Dendritic cell treated with granulocyte-macrophage colony-stimulating factor and Interleukin-4, amounts not matched to agents 40 ng/mL and 50 ng/mL, for 4 days (primary cell): ENCODE data around the gene MBNL3.

Experiments used
- H3K27ac Mint-ChIP-seq: one replicate; pipeline ENCODE4 v1.8.0; 2022; ENCODE audit warnings: mild to moderate bottlenecking, mixed read lengths
- H3K27me3 Mint-ChIP-seq: one replicate; pipeline ENCODE4 v1.8.0; 2022; ENCODE audit warnings: mild to moderate bottlenecking, mixed read lengths
- H3K36me3 Mint-ChIP-seq: one replicate; pipeline ENCODE4 v1.8.0; 2022; ENCODE audit warnings: low read depth, mixed read lengths
- H3K4me1 Mint-ChIP-seq: one replicate; pipeline ENCODE4 v1.8.0; 2022; ENCODE audit warnings: low read depth, mixed read lengths
- H3K4me3 Mint-ChIP-seq: one replicate; pipeline ENCODE4 v1.8.0; 2022; ENCODE audit warnings: mild to moderate bottlenecking, moderate library complexity, mixed read lengths
- H3K9me3 Mint-ChIP-seq: one replicate; pipeline ENCODE4 v1.8.0; 2022; ENCODE audit warnings: mixed read lengths
- intact Hi-C: fragments of 100-400 bp; cut with micrococcal nuclease; formaldehyde crosslinking; loops from one replicate; pipeline ENCODE4 v1.15.0; 2022

MBNL3 gene

DNA sequence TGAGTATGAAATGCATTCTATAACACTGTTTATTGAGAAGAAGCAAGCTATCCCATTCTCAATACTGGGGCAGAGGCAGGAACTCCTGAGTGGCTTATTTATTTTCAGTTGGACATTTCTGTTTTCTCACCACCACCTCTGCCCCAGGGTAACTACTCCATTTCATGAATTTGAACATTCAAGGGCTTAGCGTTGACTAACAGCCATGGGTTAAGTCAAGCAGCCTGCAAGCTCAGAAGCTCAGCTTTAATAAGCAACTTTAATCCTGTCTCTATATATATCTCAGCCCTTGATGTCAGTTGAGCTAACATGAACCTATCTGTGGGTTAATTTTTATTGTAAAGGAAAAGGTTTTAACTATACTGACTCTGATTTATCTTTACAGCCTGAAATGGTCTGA, 93.8 kb downstream of the MBNL3 start:
- Mint-ChIP-seq H3K9me3 (no peaks in the 10 kb centered on the region), H3K27me3 (no peaks in the 10 kb centered on the region), H3K4me3 (no peak overlapping the region), H3K36me3 (no peaks in the 10 kb centered on the region), H3K4me1 (peaks cover 10% of the 10 kb centered on the region), H3K27ac (no peak overlapping the region)
- intact Hi-C loops = no loop called here

DNA sequence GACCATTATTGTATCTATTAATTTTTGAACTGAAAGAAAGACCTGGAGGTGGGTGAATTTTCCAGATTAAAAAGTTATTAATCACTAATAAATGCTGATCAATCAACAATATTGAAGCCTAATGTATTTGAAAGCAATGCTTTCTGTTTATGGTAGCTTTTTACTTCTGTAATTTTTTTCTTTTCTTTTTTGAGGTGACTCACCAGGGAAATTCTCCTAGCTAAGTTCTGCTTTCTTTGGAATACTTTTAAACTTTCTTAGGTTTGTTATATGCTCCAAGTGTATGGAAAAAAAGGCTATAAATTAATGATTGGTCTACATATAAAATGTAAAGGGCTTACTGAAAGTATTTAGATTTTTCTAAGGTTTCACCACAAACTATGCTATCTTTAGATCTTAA, 94.2 kb downstream of the MBNL3 start:
- Mint-ChIP-seq H3K4me1 (peaks cover 10% of the 10 kb centered on the region), H3K36me3 (no peaks in the 10 kb centered on the region), H3K27me3 (no peaks in the 10 kb centered on the region), H3K4me3 (no peak overlapping the region), H3K9me3 (no peaks in the 10 kb centered on the region), H3K27ac (no peak overlapping the region)
- intact Hi-C loops = no loop called here

DNA sequence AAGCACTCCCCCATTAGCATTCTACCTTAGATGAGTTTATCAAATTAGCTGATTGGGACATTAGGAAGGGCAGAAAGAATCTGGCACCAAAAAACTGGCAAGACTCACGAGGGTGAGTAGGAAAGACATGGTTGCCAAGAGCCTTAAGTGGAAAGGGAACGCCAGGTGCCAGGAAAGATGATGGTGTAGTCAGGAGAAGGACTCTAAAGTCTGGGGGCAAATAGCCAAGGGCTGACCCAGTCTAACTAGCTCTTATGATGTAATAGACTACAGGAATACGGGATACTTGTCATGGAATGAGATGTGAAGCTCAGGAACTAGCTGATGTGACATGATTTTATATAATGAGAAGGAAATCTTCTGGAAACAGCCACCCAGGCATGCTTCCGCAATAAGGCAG, 94.8 kb downstream of the MBNL3 start:
- Mint-ChIP-seq H3K27ac (peak overlapping the region; percentile 40), H3K4me3 (no peak overlapping the region)

DNA sequence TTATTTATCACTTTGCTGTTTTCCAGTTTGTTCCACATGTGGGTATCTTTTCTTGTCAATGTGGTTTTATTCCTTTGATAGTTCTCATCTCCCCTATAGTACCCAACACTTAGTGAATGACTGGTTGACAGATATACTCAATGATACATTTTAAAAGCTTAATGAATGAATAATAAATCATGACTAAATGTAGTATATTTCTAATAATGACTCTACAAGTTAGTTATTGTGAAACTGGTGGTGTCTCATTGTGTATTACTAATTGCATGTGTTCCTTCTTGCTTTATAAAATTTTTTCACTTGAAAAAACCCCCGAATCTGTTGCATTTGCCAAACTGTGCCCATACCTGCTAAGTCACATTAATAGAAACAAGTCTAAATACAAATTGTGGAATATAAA, 95.4 kb downstream of the MBNL3 start:
- no peaks in the 10 kb centered on the region for H3K27me3 Mint-ChIP-seq

More for the DNA sequence above, 94.8 kb downstream of the MBNL3 start:
- Mint-ChIP-seq H3K36me3 (no peaks in the 10 kb centered on the region), H3K27me3 (no peaks in the 10 kb centered on the region), H3K4me1 (peaks cover 10% of the 10 kb centered on the region), H3K9me3 (no peaks in the 10 kb centered on the region)
- intact Hi-C loops = no loop called here

DNA sequence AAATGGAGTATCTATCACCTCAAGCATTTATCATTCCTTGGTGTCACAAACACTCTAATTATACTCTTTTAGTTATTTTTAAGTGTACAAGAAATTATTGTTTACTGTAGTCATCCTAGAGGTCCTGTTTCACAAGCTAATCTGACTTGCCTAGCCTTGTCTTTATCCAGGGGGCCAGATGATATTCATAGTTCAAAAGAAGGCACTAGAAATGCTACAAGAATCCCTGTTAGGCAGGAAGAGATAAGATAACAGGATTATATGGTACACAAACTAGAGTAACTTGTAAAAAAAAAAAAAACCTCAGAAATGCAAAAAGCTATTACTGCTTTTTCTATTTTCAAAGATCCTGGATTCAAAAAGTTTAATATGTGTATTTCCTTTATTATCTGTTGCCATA, 95.8 kb downstream of the MBNL3 start:
- H3K27me3 Mint-ChIP-seq = no peaks in the 10 kb centered on the region
- intact Hi-C loops = no loop called here
- H3K4me1 Mint-ChIP-seq = peaks cover 10% of the 10 kb centered on the region

More for the DNA sequence above, 95.4 kb downstream of the MBNL3 start:
- H3K36me3 Mint-ChIP-seq = no peaks in the 10 kb centered on the region
- no peak overlapping the region for H3K4me3 Mint-ChIP-seq
- intact Hi-C loops = no loop called here
- peak overlapping the region; percentile 40 for H3K27ac Mint-ChIP-seq
- H3K4me1 Mint-ChIP-seq = peaks cover 10% of the 10 kb centered on the region
- no peaks in the 10 kb centered on the region for H3K9me3 Mint-ChIP-seq

DNA sequence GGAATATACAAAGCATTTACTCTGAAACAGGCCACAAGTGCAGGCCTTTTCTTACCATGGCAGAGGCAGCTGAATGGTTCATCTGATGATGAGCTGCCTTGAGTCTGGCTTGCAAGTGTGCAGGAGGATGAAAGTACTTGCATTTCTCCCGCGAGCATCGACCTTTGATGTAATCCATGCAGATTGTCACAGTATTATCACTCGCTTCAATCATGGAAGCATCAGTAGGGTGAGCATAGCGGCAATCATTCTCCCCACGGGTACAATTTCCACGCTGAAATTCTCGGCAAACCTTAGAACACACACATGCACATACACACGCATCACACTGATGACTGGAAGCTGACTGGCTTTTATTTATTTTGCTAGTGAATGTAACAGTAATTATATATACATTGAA, 98.0 kb downstream of the MBNL3 start:
- intact Hi-C loops = no loop called here
- Mint-ChIP-seq H3K4me1 (peaks cover 10% of the 10 kb centered on the region), H3K4me3 (no peak overlapping the region), H3K27ac (no peak overlapping the region), H3K9me3 (no peaks in the 10 kb centered on the region), H3K27me3 (no peaks in the 10 kb centered on the region), H3K36me3 (no peaks in the 10 kb centered on the region)

More for the DNA sequence above, 95.8 kb downstream of the MBNL3 start:
- Mint-ChIP-seq H3K4me3 (no peak overlapping the region), H3K36me3 (no peaks in the 10 kb centered on the region), H3K27ac (no peak overlapping the region), H3K9me3 (no peaks in the 10 kb centered on the region)

DNA sequence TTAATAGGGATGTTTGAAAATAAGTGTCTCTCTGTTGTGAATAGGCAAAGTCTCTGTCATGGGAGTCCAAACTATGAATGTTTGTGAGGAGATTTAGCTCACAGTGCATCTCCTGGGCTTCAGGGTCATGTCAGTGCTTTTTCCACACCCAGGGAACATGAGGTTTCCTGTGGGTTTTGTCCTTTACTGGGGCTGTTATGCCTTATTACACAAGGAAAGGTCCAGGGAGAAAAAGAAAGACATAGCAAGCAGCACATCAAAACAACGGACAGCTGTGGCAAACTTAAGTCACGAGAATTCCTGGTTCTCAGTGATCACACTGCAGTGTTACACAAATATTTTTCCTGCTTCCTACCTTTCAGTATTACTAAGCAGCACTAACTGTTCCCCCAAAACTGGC, 99.4 kb downstream of the MBNL3 start:
- Mint-ChIP-seq H3K9me3 (no peaks in the 10 kb centered on the region), H3K36me3 (no peaks in the 10 kb centered on the region), H3K27ac (no peak overlapping the region), H3K4me3 (no peak overlapping the region), H3K27me3 (no peaks in the 10 kb centered on the region), H3K4me1 (peaks cover 10% of the 10 kb centered on the region)
- intact Hi-C loops = no loop called here

DNA sequence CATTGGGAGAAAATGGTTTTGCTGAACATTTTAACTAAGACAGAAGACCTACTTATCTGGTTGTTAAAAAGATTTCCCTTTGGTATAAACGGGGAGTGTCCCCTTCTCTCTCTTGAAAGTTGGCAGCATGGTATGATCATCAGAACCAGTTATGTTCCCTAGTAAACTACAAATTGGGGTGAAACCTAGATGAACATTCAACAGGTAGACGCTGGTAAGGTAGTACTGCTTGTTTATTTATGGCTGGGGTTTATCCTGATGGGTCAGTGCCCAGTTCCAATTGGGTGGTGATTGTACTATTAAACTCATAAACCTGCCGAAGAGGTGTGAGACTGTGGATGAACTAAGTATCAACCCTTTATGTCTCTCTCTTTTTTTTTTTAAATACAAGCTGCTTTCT, 100.5 kb downstream of the MBNL3 start:
- peaks cover 5% of the 10 kb centered on the region for H3K4me1 Mint-ChIP-seq
- no peak overlapping the region for H3K4me3 Mint-ChIP-seq
- intact Hi-C loops = no loop called here
- H3K27me3 Mint-ChIP-seq = no peaks in the 10 kb centered on the region
- H3K9me3 Mint-ChIP-seq = no peaks in the 10 kb centered on the region
- H3K36me3 Mint-ChIP-seq = no peaks in the 10 kb centered on the region
- no peak overlapping the region for H3K27ac Mint-ChIP-seq

DNA sequence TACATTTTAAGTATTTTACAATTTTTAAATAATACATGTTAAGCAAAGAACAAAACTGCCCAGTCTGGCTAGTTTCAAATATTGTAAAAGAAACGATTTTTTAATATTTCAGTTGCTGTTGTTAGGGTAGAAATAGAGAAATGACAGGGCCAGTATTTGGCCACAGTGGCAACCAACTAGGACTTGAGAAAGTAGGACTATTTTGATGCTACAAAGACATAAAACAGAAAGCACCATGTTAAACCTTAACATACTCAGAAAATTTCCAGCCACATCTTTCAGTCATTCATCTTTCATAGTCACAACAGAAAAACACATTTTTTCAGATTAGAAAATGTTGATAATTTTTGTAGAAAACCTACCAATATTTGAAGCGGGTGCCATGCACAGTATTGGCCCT, 104.5 kb downstream of the MBNL3 start:
- Mint-ChIP-seq H3K27ac (no peak overlapping the region), H3K27me3 (no peaks in the 10 kb centered on the region), H3K4me1 (no peaks in the 10 kb centered on the region), H3K4me3 (no peak overlapping the region), H3K9me3 (no peaks in the 10 kb centered on the region), H3K36me3 (peaks cover 10% of the 10 kb centered on the region)
- intact Hi-C loops = no loop called here

DNA sequence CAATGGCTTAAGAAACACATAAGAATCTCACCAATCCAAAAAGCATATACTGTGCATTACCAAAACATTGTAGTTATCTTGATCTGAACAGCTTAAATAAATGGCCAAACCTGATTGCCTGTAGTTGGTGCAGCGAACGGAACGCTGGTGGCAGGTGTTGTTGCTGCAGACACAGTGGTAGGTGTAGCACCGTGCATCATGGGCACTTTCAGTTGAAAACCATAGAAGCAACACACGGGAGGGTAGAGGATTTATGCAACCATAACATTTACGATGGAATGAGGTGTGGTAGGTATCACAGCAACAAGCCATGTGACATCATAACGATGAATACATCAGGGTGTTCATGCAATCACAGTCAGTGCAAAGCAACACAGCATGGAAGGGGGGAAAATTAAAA, 106.8 kb downstream of the MBNL3 start:
- Mint-ChIP-seq H3K9me3 (no peaks in the 10 kb centered on the region), H3K36me3 (peaks cover 12% of the 10 kb centered on the region), H3K27me3 (no peaks in the 10 kb centered on the region), H3K27ac (no peak overlapping the region), H3K4me3 (no peak overlapping the region), H3K4me1 (no peaks in the 10 kb centered on the region)
- intact Hi-C loops = no loop called here

DNA sequence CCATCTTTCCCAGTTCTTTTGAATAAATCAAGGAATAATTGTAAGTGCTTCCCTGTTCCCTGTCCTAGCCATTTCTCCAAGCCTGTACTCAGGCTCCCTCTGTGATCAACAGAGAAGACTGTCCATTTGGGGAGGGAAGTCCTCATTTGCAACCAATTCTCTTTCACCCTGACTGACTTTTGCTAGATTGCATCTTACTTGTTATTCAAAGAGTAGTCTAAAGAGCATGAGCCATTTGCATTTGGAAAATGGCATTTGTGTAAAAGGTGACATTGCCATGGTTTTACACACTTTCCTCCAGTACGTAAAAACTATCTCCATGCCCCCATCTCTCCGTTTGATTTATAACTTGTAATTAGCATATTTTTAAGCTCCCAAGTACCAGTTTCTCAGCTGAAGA, 110.6 kb downstream of the MBNL3 start:
- Mint-ChIP-seq H3K4me3 (no peak overlapping the region), H3K27ac (no peak overlapping the region), H3K36me3 (peaks cover 12% of the 10 kb centered on the region), H3K9me3 (no peaks in the 10 kb centered on the region), H3K27me3 (no peaks in the 10 kb centered on the region), H3K4me1 (no peaks in the 10 kb centered on the region)
- intact Hi-C loops = no loop called here

DNA sequence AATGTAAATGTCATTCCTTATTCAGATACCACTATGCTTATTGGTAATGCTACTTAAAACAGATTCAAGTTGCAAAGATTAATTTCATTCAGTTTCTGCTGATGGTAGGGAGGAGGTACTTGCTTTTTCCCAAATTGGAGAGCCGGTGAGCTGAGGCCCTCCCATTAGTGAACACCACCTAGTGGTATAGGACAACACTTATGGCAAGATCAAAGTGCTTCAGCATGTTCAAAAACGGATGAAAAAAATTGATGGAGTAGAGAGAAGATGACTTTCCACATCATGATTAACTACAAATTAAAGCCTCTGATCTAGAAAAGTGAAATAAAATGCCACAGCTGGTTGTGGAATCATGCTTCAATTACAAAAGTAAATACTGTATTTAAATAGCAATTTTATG, 112.9 kb downstream of the MBNL3 start:
- Mint-ChIP-seq H3K4me3 (no peak overlapping the region), H3K36me3 (peaks cover 6% of the 10 kb centered on the region), H3K4me1 (no peaks in the 10 kb centered on the region), H3K27ac (no peak overlapping the region), H3K9me3 (no peaks in the 10 kb centered on the region), H3K27me3 (no peaks in the 10 kb centered on the region)
- intact Hi-C loops = no loop called here

DNA sequence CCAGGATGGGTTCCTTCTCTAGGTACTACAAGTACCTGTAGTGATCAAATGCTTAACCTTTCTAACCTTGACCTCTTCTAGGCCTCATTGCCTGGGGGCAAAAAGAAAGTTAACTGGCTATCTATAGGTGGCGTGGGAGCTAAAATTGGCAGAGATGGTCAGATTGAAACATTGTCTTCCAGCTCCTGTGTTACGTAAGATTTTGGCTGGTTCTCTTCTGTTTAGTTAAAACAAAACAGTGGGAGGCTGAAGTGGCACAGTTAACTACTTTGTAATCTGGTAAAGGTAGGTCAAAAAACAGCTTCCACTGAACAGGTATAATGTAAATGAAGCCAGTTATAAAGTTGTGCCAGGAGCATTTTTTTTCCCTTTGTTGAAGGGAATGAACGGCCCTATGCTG, 115.2 kb downstream of the MBNL3 start:
- intact Hi-C loops = no loop called here
- H3K4me1 Mint-ChIP-seq = no peaks in the 10 kb centered on the region
- no peak overlapping the region for H3K4me3 Mint-ChIP-seq
- H3K9me3 Mint-ChIP-seq = no peaks in the 10 kb centered on the region
- no peaks in the 10 kb centered on the region for H3K36me3 Mint-ChIP-seq
- no peaks in the 10 kb centered on the region for H3K27me3 Mint-ChIP-seq
- H3K27ac Mint-ChIP-seq = no peak overlapping the region

DNA sequence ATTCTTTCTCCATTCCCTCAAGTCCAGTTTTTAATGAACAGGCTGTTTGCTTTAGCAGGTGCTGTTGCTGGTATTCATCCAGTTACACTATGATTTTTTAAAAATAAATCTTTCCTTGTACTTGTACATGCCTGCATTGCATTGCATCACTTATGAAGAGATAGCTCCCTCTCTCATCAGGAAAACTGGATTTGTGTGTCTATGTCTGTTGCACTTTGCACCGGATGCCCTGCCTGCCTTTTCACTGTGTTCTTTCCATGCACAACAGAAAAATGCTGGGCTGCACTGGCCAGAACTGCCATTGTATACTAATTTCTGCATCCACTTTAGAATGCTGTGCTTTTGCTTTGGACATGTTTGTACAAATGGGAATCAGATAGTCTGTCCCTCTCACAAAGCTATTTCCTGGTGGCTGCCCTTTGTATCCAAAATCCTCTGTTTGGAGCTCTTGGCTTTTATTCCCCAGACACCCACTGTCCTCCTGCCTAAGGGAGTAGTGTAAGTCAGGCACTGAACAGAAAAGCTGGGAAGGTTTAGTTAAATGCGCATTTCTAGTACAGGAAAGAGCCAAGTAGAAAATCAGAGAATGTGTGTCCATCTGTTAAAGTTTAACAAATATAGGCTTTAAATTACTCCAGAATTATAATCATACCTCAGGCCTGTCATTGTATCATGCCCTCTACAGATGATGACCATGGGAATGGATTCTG, 119.1 kb downstream of the MBNL3 start:
- Mint-ChIP-seq H3K27me3 (no peaks in the 10 kb centered on the region), H3K4me3 (no peak overlapping the region), H3K27ac (no peak overlapping the region), H3K4me1 (no peaks in the 10 kb centered on the region), H3K36me3 (no peaks in the 10 kb centered on the region), H3K9me3 (no peaks in the 10 kb centered on the region)
- intact Hi-C loops = no loop called here

DNA sequence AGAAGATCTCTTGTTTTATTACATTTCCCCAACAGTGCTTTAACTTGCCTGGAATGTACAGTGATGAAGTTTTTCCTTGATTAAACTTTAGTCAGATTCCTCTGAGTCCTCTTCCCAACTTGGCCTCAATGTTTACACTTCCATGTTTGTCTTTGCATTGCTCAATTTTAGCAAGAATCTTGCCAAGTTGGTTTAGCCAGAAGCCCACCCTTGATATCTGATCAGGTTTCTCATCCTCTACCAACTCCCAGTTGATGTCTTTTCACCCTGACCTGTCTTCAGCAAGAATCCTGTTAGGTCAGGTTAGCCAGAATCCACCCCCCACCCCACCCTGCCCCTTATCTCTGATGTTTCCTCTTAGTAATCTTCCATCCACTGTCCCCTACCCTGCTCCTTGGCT, 120.9 kb downstream of the MBNL3 start:
- H3K4me3 Mint-ChIP-seq = no peak overlapping the region

More for the DNA sequence above, 120.9 kb downstream of the MBNL3 start:
- intact Hi-C loops = no loop called here
- no peaks in the 10 kb centered on the region for H3K36me3 Mint-ChIP-seq
- no peaks in the 10 kb centered on the region for H3K9me3 Mint-ChIP-seq
- H3K27ac Mint-ChIP-seq = no peak overlapping the region
- no peaks in the 10 kb centered on the region for H3K27me3 Mint-ChIP-seq
- H3K4me1 Mint-ChIP-seq = no peaks in the 10 kb centered on the region
